CD1c-positive myeloid dendritic cell (primary cell): ENCODE measurements around the gene CRB2.
A peak's percentile ranks its signal among the peaks of the same experiment; 100 is the strongest.
"Not testable (repeated sequence)": the region's sequence is repeated elsewhere in the genome, so short reads cannot be mapped to it uniquely, and the experiment has no call there.

Experiments used
- DNase-seq: peaks from one replicate; pipeline ENCODE4 v3.0.0-alpha.2; 2016; ENCODE audit errors: extremely low spot score

CRB2 gene

DNA sequence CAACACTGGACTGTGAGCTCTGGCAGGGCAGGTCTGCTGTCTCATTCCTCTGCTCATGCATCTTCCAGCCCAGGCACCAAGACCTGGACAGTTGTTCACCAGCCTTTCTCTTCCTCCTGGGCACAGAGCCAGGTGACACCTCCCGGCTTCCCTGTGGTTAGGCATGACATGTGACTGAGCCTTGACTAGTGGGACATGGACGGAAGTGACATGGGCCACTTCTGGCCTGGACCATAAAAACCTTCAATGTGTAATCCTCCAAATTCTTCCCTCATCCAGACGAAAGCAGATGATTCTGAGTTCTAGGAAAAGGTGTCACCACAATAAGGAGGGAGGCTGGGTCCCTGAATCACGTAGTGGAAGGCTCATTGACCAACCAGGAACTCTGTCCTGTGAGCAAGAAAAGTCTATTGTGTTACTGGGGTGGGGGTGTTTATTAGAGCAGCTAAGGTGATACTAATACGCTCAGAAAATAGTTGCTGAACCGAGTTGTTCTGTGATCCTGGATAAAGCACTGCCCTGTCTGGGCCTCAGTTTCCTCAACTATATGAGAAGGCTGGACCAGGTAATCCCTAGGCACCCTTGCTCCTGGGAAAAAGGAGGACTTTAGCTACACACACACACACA, 26.6 kb upstream of the CRB2 start:
- DNase-seq = peak; percentile 74

DNA sequence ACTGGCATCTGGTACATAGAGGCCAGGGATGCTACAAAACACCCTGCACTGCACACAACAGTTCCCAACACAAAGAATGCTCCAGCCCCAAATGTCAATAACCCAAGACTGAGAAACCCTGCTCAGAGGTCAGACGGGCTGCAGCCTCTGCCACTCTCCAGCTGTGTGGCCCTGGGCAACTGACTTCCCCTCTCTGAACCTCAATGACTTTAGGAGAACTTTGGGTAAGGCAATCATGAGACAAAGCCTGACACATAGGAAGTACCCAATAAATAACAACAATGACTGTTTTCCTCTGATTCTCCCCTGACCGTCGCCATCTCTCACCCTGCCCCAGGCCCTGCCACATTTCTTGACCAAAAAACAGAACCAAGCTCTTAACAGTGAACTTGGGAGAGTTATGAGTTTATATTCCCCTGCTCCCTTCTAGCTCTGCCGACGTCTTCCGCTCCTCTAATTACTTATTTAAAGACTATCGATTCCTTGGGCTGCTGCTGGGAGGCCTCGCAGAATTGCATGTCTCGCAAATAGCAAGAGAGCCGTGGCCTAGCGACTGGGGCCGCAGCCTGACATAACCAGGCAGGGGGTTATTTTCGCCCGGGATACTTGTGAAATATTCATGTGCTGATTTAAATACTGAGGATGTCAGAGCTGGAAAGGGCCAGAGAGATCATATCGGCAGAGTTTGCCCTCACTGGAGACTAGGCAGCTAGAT, 24.5 kb upstream of the CRB2 start:
- DNase-seq = peak; percentile 41

DNA sequence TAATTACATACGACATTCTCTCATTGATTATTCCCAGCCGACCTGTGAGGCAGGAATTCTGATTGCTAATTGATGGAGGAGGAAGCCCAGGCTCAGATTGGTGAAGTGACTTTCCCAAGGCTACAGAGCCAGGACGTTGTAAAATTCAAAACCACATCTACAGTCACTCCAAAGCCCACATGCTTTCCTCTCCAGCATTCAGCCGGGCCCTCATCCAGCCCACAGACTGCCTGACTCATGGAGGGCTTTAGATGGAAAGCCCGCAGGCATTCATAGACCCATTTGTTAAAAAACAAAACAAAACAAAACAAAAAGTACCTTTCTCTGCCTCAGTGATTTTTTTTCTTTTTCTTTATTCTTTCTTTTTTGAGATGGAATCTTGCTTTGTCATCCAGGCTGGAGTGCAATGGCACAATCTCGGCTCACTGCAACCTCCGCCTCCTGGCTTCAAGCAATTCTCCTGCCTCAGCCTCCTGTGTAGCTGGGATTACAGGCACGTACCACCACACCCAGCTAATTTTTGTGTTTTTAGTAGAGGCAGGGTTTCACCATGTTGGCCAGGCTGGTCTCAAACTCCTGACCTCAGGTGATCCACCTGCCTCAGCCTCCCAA, 22.8 kb upstream of the CRB2 start:
- DNase-seq = not testable (repeated sequence)

- no peak for DNase-seq
Observed at GRCh38 chr9:123334639-123335038, 21.4 kb upstream of the CRB2 start.

- no peak for DNase-seq
Observed at GRCh38 chr9:123335193-123335985, 20.6 kb upstream of the CRB2 start.

DNA sequence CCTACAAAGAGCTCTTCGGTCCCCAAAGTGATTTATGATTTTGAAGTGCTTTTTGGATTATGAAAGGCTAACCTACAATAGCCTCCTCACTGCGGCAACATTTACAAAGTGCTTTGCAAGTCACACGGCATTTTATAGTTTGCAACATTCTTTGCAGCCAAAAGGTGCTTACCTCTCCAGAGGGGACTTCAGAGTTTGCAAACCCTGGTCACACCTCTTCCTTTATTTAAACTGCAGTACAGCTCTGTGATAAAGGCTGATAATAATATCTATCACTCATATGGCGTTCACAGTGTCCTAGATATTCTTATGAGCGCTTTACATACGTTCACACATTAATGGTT, 20.0 kb upstream of the CRB2 start:
- DNase-seq = no peak

DNA sequence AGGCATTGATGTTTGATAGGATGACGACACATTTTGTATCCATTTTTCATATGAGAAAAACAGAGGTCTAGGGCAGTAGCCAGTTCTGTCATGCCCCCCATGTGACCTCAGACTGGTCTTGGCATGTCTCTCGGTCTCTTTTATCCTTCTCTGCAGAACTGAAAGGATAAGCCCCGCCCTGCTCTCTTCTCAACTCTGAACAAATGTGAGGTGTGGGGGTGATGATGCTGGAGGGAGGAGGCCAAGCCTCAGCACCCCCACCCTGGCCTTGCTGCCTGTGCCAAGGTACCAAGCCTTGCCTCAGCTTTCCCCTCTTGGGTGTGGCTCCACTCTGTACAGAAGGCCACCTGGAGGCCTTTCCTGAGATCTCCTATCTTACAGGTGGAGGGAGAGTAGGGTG, 19.5 kb upstream of the CRB2 start:
- no peak for DNase-seq

DNA sequence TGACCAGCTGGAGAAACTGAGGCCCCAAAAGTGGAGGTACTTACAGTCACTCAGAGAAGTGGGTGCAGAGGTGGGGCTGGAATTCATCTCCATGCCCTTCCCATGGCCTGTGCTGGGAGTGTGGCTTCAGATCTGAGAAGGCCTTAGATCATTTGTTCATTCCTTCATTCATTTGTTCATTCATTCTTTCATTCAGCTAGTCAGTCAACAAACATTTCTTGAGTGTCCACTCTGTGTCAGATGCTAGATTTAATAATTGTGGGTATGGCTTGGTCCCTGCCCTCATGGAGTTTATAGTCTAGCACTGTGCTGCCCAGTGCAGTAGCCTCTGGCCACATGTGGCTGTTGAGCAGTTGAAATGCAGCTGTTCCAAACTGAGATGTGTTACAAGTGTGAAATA, 19.0 kb upstream of the CRB2 start:
- no peak for DNase-seq

DNA sequence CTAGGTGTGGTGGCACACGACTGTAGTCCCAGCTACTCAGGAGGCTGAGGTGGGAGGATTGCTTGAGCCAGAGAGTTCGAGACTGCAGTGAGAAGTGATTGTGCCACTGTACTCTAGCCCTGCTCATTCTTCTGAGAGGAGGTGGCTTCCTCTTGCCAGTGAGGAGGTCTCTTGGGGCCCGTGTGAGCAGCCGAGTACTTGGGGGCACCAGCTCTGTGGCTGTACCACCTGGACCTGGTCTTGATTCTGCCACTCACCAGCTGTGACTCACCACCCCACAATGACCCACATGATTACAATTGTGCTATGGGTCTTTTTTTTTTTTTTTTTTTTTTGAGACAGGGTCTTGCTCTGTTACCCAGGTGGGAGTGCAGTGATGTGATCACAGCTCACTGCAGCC, 18.0 kb upstream of the CRB2 start:
- no peak for DNase-seq

DNA sequence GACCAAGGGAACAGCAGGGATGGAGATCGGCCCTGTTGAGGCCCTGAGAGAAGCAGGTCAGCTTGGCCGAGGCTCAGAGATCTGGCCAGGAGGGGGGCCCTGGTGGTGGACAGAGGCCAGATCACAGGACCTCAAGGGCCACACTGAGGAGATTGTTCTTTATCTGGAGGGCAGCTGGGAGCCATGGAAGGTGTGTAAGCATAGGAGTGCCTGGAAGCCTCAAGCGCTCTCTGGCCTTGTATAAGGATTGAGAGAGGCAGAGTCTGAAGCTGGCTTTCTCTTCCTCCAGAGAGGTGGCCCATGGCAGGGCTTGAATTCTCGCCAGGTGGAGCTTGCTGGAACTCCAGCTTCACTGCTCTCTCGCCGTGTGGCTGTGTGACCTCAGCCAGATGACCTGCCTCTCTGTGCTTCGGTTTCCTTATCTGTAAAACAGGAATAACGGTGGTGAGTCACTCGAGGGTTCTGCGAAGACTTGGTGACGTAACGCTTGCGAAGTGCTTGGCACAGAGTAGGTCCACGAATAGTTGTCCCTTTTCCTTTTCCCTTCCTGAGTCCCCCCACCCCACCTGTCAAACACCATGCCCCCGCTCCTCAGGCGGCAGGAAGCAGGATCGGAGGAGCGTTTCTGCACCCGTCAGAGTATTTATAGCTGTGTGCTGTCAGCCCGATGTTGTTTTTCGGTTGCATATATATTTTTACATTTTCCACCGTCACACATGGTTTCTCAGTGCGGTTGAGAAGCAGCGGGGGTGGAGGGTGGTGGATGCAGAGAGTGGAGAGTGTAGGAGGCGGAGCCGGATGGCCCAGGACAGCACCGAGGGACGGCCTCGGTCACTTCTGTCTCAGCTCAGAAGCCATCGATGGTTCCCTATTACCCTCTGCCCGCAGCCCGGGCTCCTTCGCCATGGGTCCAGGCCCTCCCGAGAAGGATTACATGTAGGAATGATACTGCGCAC, 17.0 kb upstream of the CRB2 start:
- peak; percentile 90 for DNase-seq

GRCh38 chr9:123339666-123340510, 16.1 kb upstream of the CRB2 start:
- DNase-seq = peak; percentile 86

- DNase-seq = no peak
Observed at GRCh38 chr9:123341816-123342215, 14.2 kb upstream of the CRB2 start.

GRCh38 chr9:123342247-123342646, 13.8 kb upstream of the CRB2 start:
- DNase-seq = no peak

DNA sequence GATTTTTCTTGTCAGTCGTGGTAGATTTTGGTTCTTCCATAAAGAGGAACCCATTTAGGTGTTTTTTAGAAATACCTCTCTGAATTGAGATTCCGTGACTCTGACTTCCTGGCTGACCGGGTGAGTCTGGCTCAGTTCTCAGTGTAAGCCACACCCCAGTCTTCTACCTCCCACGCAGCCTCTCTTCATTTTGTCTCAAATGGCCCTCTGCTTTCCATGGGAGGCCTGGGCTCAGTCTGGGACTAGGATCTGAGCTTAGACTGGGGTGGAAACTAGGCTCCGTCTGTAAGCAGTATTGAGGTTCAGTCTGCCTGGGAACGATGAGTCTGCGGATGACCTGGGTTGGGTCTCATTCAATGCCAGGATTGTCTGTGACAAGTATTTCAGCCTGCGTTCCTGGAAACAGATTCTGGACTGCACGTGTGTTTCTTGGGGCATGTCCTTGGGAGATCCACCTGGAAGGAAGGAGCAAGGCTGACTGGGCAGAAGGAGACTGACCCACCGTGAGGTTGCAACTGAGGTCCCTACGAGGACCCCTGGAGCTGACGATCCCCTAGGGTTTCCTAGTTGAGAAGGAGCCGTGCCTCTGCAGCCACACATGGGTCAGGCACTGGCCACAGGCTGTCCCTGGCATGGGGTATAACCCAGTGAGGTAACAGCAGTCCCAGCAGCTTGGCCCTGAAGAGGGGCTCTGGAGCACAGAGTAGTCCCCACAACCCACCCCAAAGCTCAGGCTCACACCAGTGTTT, 12.4 kb upstream of the CRB2 start:
- DNase-seq = peak; percentile 85

DNA sequence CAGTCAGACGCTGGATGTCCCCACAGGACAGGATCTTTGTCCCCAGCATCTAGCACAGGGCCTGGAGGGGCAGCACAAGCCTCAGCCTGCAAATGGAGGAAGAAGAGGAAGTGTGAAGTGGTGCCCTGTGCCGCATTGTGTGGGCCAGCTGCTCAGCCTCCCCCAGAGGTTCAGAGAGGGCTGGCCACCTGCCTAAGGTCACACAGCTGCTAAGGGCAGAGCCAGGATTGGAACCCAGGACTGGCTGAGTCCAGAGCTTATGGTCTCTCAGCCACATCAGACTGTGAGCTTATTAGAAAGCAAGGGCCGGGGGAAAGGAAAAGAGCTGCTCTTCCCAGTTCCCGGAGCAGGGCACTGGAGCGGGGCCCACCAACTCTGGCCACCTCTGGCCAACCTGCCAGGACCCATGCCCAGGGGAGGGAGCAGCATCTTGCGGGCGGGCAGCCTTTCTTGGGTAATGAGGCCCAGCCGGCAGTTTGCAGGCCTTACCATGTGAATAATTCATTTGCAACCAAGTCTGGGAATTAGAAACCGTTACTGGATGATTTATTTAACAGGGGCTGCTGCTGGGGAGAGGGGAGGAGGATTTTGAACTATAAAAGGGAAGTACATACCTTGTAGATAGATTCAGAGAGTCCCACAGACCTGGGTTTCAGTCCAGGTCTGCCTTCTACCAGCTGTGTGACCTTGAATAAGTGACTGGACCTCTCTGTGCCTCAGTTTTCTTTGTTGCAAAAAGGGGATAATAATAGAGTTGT, 11.6 kb upstream of the CRB2 start:
- DNase-seq = peak; percentile 30

DNA sequence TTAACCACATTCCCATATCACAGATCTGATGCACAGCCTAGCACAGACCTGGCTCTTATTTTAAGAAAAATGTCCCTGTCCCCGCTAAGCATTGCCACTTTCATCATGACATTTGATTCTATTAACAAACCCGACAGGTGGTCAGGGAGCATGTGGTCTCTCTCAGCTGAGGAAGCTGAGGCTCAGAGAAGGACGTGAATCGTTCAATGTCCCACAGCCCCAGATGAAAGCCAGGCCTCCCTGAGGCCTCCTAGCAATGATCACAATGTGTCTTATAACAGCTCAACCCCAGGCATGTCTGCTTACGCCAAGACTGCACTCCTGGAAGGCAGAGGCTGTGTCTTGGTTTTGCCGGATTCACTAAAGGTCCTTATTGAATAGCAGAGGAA, 10.4 kb upstream of the CRB2 start:
- DNase-seq = no peak

GRCh38 chr9:123346026-123346425, 10.0 kb upstream of the CRB2 start:
- DNase-seq = no peak

DNA sequence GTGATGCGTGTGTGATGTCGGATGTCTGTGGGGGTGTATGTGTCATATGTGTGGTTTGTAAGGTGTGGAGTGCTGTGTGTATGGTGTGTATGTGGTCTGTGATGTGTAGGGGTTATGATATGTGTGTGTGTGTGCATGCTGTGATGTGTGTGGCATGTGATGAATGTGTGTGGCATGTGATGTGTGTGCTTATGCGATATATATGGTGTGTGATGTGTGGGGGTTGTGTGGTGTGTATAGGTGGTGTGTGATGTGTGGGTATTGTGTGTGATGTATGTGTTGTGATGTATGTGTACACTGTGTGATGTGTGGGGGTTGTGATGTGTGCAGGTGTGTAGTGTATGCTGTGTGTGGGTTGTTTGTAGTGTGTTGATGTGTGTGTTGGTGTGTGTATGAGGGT, 9.2 kb upstream of the CRB2 start:
- no peak for DNase-seq
